Measurements from ENCODE around the gene PIGR. TPM values are rescaled to one million over a fixed set of nuclear protein-coding genes. Genes with fewer than 3 reads are reported as not detected.

PIGR gene
- total and polyA plus RNA-seq, 2 donors from 2014 or later: 187 to 841 TPM

- TF ChIP-seq CTCF (IDR thresholded peaks at IDR 0.05; ENCODE audit: borderline replicate concordance, extremely low read depth, insufficient read depth): no peak
- no peaks in the 10 kb centered on the region for H3K27me3 ChIP-seq (ENCODE audit: control insufficient read depth, insufficient read depth, low read length)
- H3K27ac ChIP-seq (ENCODE audit: low read depth in 2 of 2, low read length in 2 of 2): no peak overlapping the region
- no peak overlapping the region for H3K9ac ChIP-seq (ENCODE audit: low read length in 3 of 3)
- FAIRE-seq: no peak
- intact Hi-C loops (cut with DNase I): no loop called here
- peaks cover 0 to 2% (median 0%) of the 10 kb centered on the region in 3 donors for H3K36me3 ChIP-seq (ENCODE audit: control insufficient read depth in 2 of 3, insufficient read depth in 3 of 3, low read length in 3 of 3)
- H3K4me1 ChIP-seq (ENCODE audit: control insufficient read depth in 2 of 3, insufficient read depth in 2 of 3, low read depth in 1 of 3, low read length in 3 of 3): peaks cover 0 to 3% (median 1%) of the 10 kb centered on the region in 3 donors
- no peaks in the 10 kb centered on the region for H3K9me3 ChIP-seq (ENCODE audit: control insufficient read depth in 2 of 3, insufficient read depth in 1 of 3, low read length in 3 of 3)
- no peak overlapping the region for H3K4me3 ChIP-seq (ENCODE audit: low read length in 3 of 3)
- no peak for DNase-seq
These were observed 15.4 kb upstream of the PIGR start for GRCh38 chr1:206961668-206962067.

- no peak overlapping the region for H3K9ac ChIP-seq (ENCODE audit: low read length in 3 of 3)
- no peak overlapping the region for H3K4me3 ChIP-seq (ENCODE audit: low read length in 3 of 3)
- H3K27ac ChIP-seq (ENCODE audit: low read depth in 2 of 2, low read length in 2 of 2): no peak overlapping the region
- no peaks in the 10 kb centered on the region for H3K27me3 ChIP-seq (ENCODE audit: control insufficient read depth, insufficient read depth, low read length)
- H3K9me3 ChIP-seq (ENCODE audit: control insufficient read depth in 2 of 3, insufficient read depth in 1 of 3, low read length in 3 of 3): no peaks in the 10 kb centered on the region
- FAIRE-seq (no peak), DNase-seq (no peak)
- intact Hi-C loops (cut with DNase I): no loop called here
- H3K36me3 ChIP-seq (ENCODE audit: control insufficient read depth in 2 of 3, insufficient read depth in 3 of 3, low read length in 3 of 3): peaks cover 0 to 2% (median 0%) of the 10 kb centered on the region in 3 donors
- no peak for TF ChIP-seq CTCF (IDR thresholded peaks at IDR 0.05; ENCODE audit: borderline replicate concordance, extremely low read depth, insufficient read depth)
- peaks cover 0 to 9% (median 0%) of the 10 kb centered on the region in 3 donors for H3K4me1 ChIP-seq (ENCODE audit: control insufficient read depth in 2 of 3, insufficient read depth in 2 of 3, low read depth in 1 of 3, low read length in 3 of 3)
These were observed 14.6 kb upstream of the PIGR start for GRCh38 chr1:206960676-206961386.

GRCh38 chr1:206958144-206958543 is 11.9 kb upstream of the PIGR start:
- H3K27ac ChIP-seq (ENCODE audit: low read depth in 2 of 2, low read length in 2 of 2): no peak overlapping the region
- no peak for FAIRE-seq
- peaks cover 7 to 26% (median 23%) of the 10 kb centered on the region in 3 donors for H3K4me1 ChIP-seq (ENCODE audit: control insufficient read depth in 2 of 3, insufficient read depth in 2 of 3, low read depth in 1 of 3, low read length in 3 of 3)
- H3K27me3 ChIP-seq (ENCODE audit: control insufficient read depth, insufficient read depth, low read length): no peaks in the 10 kb centered on the region
- H3K9me3 ChIP-seq (ENCODE audit: control insufficient read depth in 2 of 3, insufficient read depth in 1 of 3, low read length in 3 of 3): no peaks in the 10 kb centered on the region
- peaks cover 0 to 2% (median 0%) of the 10 kb centered on the region in 3 donors for H3K36me3 ChIP-seq (ENCODE audit: control insufficient read depth in 2 of 3, insufficient read depth in 3 of 3, low read length in 3 of 3)
- intact Hi-C loops (cut with DNase I): no loop called here
- no peak for TF ChIP-seq CTCF (IDR thresholded peaks at IDR 0.05; ENCODE audit: borderline replicate concordance, extremely low read depth, insufficient read depth)
- DNase-seq: no peak
- no peak overlapping the region for H3K4me3 ChIP-seq (ENCODE audit: low read length in 3 of 3)
- no peak overlapping the region for H3K9ac ChIP-seq (ENCODE audit: low read length in 3 of 3)
